Thoracic aorta (tissue), 2 donors: ENCODE measurements around the gene NIPBL. TPM values are rescaled to one million over a fixed set of nuclear protein-coding genes. Genes with fewer than 3 reads are reported as not detected.

ENCODE experiments used
- ATAC-seq: fragments of 150-250 bp; one replicate; pipeline ENCODE4 v1.8.0; 2017; ENCODE audit warnings: low read depth; ENCODE audit not compliant: insufficient number of reproducible peaks, low FRiP score
- DNase-seq: peaks from one replicate; pipeline ENCODE4 v3.0.0-alpha.2; 2020; ENCODE audit warnings: low spot score
- H3K27ac ChIP-seq, 2 donors: fragments of 200-600 bp; sonication (generic); 1 replicate in 1 of 2; 2 replicates in 1 of 2; pipeline ENCODE4 v1.5.1; 2016; ENCODE audit warnings: mild to moderate bottlenecking in 2 of 2, moderate library complexity in 2 of 2
- H3K27me3 ChIP-seq: fragments of 200-600 bp; sonication (generic); replicated peaks from 2 replicates; pipeline ENCODE4 v1.6.0; 2016; ENCODE audit warnings: mild to moderate bottlenecking; ENCODE audit not compliant: insufficient read depth
- H3K36me3 ChIP-seq: fragments of 200-600 bp; sonication (generic); one replicate; pipeline ENCODE4 v1.5.1; 2016
- H3K4me1 ChIP-seq, 2 donors: fragments of 200-600 bp; sonication (generic); 1 replicate in 1 of 2; 2 replicates in 1 of 2; pipeline versions ENCODE4 v1.5.1 to v1.6.0; 2016; ENCODE audit warnings: low read depth in 2 of 2, mild to moderate bottlenecking in 1 of 2; ENCODE audit not compliant: control insufficient read depth in 1 of 2
- H3K4me3 ChIP-seq: fragments of 200-600 bp; sonication (generic); 2 replicates; pipeline ENCODE4 v1.5.1; 2016; ENCODE audit warnings: mild to moderate bottlenecking
- H3K9me3 ChIP-seq: fragments of 200-600 bp; sonication (generic); 2 replicates; pipeline ENCODE4 v1.5.1; 2016
- total RNA-seq, 2 donors: library from RNA; depleted of rRNA; stranded (reverse); fragments of >200 nt; gene quantifications; one replicate each; pipeline versions ENCODE4 v1.1.0 to v1.2.3, GENCODE V29; 2016
- TF ChIP-seq, protein P1 (sequence below): fragments of 200-600 bp; sonication (generic); IDR thresholded peaks from one replicate; pipeline ENCODE4 v1.5.1; 2019; ENCODE audit warnings: antibody characterized with exemption

Gene NIPBL
- total RNA-seq, 2 donors from 2014 or later, result 38.6 to 50.8 TPM

DNA sequence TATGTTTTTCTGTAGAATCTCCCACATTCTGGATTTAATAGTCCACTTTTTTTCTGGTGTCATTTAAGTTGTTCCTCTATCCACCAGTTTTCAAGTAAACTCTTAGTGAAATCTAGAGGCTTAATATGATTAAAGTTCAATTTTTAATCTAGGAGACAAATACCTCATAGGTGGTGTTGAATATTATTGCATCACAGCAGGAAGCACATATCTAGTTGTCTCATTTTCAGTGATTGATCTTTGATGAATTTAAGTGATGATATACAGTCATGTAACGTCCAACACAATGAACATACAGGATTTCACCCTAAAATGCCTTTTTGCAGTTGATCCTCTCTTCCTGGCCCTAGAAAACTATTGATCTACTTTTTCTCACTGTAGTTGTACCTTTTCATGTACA is 152.3 kb downstream of the NIPBL start:
- TF ChIP-seq, protein P1, sequence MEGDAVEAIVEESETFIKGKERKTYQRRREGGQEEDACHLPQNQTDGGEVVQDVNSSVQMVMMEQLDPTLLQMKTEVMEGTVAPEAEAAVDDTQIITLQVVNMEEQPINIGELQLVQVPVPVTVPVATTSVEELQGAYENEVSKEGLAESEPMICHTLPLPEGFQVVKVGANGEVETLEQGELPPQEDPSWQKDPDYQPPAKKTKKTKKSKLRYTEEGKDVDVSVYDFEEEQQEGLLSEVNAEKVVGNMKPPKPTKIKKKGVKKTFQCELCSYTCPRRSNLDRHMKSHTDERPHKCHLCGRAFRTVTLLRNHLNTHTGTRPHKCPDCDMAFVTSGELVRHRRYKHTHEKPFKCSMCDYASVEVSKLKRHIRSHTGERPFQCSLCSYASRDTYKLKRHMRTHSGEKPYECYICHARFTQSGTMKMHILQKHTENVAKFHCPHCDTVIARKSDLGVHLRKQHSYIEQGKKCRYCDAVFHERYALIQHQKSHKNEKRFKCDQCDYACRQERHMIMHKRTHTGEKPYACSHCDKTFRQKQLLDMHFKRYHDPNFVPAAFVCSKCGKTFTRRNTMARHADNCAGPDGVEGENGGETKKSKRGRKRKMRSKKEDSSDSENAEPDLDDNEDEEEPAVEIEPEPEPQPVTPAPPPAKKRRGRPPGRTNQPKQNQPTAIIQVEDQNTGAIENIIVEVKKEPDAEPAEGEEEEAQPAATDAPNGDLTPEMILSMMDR, result no peak
- H3K27ac ChIP-seq, result no peak overlapping the region
- H3K9me3 ChIP-seq, result no peaks in the 10 kb centered on the region
- ATAC-seq, result no peak
- no peaks in the 10 kb centered on the region for H3K4me1 ChIP-seq
- no peak for DNase-seq
- no peak overlapping the region for H3K4me3 ChIP-seq
- H3K36me3 ChIP-seq, result peaks cover 33% of the 10 kb centered on the region
- H3K27me3 ChIP-seq, result no peaks in the 10 kb centered on the region

- H3K27ac ChIP-seq, result no peak overlapping the region
- ATAC-seq (no peak), DNase-seq (no peak)
- H3K27me3 ChIP-seq, result no peaks in the 10 kb centered on the region
- no peaks in the 10 kb centered on the region for H3K9me3 ChIP-seq
- peaks cover 27% of the 10 kb centered on the region for H3K36me3 ChIP-seq
- no peaks in the 10 kb centered on the region for H3K4me1 ChIP-seq
- no peak overlapping the region for H3K4me3 ChIP-seq
- TF ChIP-seq, protein P1, result no peak
Measured at GRCh38 chr5:37029436-37029835, 152.9 kb downstream of the NIPBL start.

DNA sequence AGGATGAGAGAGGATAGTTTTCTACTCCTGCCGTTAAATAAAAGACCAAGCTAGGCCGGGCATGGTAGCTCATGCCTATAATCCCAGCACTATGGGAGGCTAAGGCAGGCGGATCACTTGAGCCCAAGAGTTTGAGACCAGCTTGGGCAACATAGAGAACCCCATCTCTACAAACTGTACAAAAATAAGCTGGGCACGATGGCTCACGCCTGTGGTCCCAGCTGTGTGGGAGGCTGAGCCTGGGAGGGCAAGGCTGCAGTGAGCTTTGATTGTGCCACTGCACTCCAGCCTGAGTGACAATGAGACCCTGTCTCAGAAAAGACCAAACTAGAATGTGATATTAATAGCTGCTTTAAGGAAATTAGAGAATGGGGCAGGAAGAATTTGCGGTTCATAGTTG is 158.4 kb downstream of the NIPBL start:
- Histone ChIP-seq H3K4me1 (no peaks in the 10 kb centered on the region), H3K9me3 (no peaks in the 10 kb centered on the region), H3K27ac (no peak overlapping the region), H3K27me3 (no peaks in the 10 kb centered on the region), H3K4me3 (no peak overlapping the region), H3K36me3 (peaks cover 17% of the 10 kb centered on the region)
- ATAC-seq, result no peak
- TF ChIP-seq, protein P1, result no peak
- DNase-seq, result no peak

GRCh38 chr5:37037840-37038239 is 161.3 kb downstream of the NIPBL start:
- H3K4me3 ChIP-seq, result no peak overlapping the region
- peaks cover 8% of the 10 kb centered on the region for H3K36me3 ChIP-seq
- no peaks in the 10 kb centered on the region for H3K9me3 ChIP-seq
- TF ChIP-seq, protein P1, result no peak
- ATAC-seq (no peak), DNase-seq (no peak)
- H3K27me3 ChIP-seq, result no peaks in the 10 kb centered on the region
- H3K4me1 ChIP-seq, result no peaks in the 10 kb centered on the region
- no peak overlapping the region for H3K27ac ChIP-seq

- ATAC-seq (no peak), DNase-seq (no peak)
- no peaks in the 10 kb centered on the region for H3K9me3 ChIP-seq
- no peak overlapping the region for H3K4me3 ChIP-seq
- TF ChIP-seq, protein P1, result no peak
- no peaks in the 10 kb centered on the region for H3K27me3 ChIP-seq
- H3K27ac ChIP-seq, result no peak overlapping the region
- H3K36me3 ChIP-seq, result peaks cover 11% of the 10 kb centered on the region
- no peaks in the 10 kb centered on the region for H3K4me1 ChIP-seq
Measured at GRCh38 chr5:37039824-37040223, 163.3 kb downstream of the NIPBL start.
